Upper lobe of right lung (tissue), 1 donor: ENCODE data around the gene CMTR1. TPM values are rescaled to one million over a fixed set of nuclear protein-coding genes. Genes with fewer than 3 reads are reported as not detected.

Experiments used
- ATAC-seq: fragments of 200-7000 bp; cut with Tn5 transposase; one replicate; pipeline ENCODE4 v1.9.1; 2020; ENCODE audit warnings: mild to moderate bottlenecking, moderate library complexity
- DNase-seq: peaks from one replicate; pipeline ENCODE4 v3.0.0-alpha.2; 2020
- H3K27ac ChIP-seq: fragments of 200-600 bp; one replicate; pipeline ENCODE4 v1.8.0; 2022
- H3K27me3 ChIP-seq: fragments of 200-600 bp; one replicate; pipeline ENCODE4 v1.8.0; 2022; ENCODE audit warnings: mild to moderate bottlenecking
- H3K36me3 ChIP-seq: fragments of 200-600 bp; one replicate; pipeline ENCODE4 v1.8.0; 2022
- H3K4me1 ChIP-seq: fragments of 200-600 bp; one replicate; pipeline ENCODE4 v1.8.0; 2022
- H3K4me3 ChIP-seq: fragments of 200-600 bp; one replicate; pipeline ENCODE4 v1.8.0; 2022; ENCODE audit warnings: mild to moderate bottlenecking
- H3K9me3 ChIP-seq: fragments of 200-600 bp; one replicate; pipeline ENCODE4 v1.8.0; 2022
- CTCF ChIP-seq: fragments of 200-600 bp; IDR thresholded peaks from one replicate; pipeline ENCODE4 v1.8.0; 2022; ENCODE audit warnings: antibody characterized with exemption
- intact Hi-C: fragments of 100-400 bp; cut with DNase I; formaldehyde crosslinking; loops from one replicate; pipeline ENCODE4 v1.11.0; 2022
- total RNA-seq: library from RNA; stranded (reverse); fragmentation: NEBNext Ultra II Directional; extraction: Animal tissue kit (Norgen Biotek cat#: 25700); gene quantifications from one replicate; pipeline ENCODE4 v1.2.1, GENCODE V29; 2021
- donor health status: DM: no; HTN: yes; CAD: no; lungs with severe emphysema.

CMTR1 gene
- total RNA-seq, 1 donor from 2014 or later = 42.2 TPM

DNA sequence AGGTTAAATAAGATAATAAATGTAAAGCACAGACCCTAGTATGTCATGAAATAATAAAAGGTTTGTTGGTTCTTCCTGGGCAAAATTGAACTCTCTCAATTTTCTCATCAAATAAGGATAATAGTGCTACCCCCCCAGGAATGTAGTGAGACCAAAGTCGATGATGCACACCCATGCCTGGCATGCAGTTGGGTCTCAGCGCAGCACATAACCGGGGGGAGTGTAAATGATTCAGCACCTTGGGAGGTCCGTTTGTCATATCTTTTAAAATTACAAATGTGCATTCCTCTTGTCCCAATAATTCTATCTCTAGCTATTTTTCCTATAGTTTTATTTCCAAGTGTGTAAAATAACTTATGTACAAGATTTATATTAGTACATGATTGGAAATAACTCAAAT lies 98.0 kb downstream of the CMTR1 start:
- intact Hi-C loops = no loop called here
- Histone ChIP-seq H3K27ac (no peak overlapping the region), H3K27me3 (peaks cover 36% of the 10 kb centered on the region), H3K4me1 (peaks cover 6% of the 10 kb centered on the region), H3K9me3 (no peaks in the 10 kb centered on the region), H3K36me3 (no peaks in the 10 kb centered on the region), H3K4me3 (no peak overlapping the region)
- TF ChIP-seq CTCF = no peak
- DNase-seq (no peak), ATAC-seq (no peak)

Other genes starting within 250 kb of the CMTR1 start
- gene TBC1D22B, start 175.4 kb upstream of the CMTR1 start, total RNA-seq = 12.4 TPM
- 1.8 TPM for gene TMEM217, start 175.1 kb upstream of the CMTR1 start, total RNA-seq
- 17.6 TPM for gene RNF8, start 79.2 kb upstream of the CMTR1 start, total RNA-seq
- gene CCDC167, start 66.7 kb downstream of the CMTR1 start, total RNA-seq = 12.9 TPM